GM13976 (cell line): ENCODE data around the gene LYPD8.

Experiments
- DNase-seq: peaks from one replicate; pipeline ENCODE4 v3.0.0; 2012; ENCODE audit warnings: low spot score
- CTCF ChIP-seq: IDR thresholded peaks from 2 replicates; pipeline ENCODE4 v1.5.1; 2012; ENCODE audit warnings: borderline replicate concordance, mild to moderate bottlenecking; ENCODE audit not compliant: insufficient read depth; ENCODE audit errors: extremely low read depth, missing control alignments, control extremely low read depth
- in situ Hi-C: fragments of 300-500 bp; cut with MboI; formaldehyde crosslinking; loops from one replicate; pipeline ENCODE4 v1.12.0; 2022; ENCODE audit warnings: low sequenced_read_pairs, mixed read lengths, inconsistent platforms; ENCODE audit not compliant: unreplicated experiment

LYPD8 gene

GRCh38 chr1:248710305-248710900 lies 45.2 kb downstream of the LYPD8 start:
- in situ Hi-C loops, result no loop called here
- TF ChIP-seq CTCF, result no peak
- DNase-seq, result no peak

- DNase-seq, result no peak
Measured at GRCh38 chr1:248704606-248705005, 51.0 kb downstream of the LYPD8 start.

GRCh38 chr1:248703674-248704073 lies 51.9 kb downstream of the LYPD8 start:
- no peak for DNase-seq
- in situ Hi-C loops, result no loop called here
- TF ChIP-seq CTCF, result no peak

More at GRCh38 chr1:248704606-248705005, 51.0 kb downstream of the LYPD8 start:
- in situ Hi-C loops, result no loop called here
- no peak for TF ChIP-seq CTCF

GRCh38 chr1:248702714-248703113 lies 52.8 kb downstream of the LYPD8 start, which contains the start of gene OR14I1:
OR14I1 (minus strand) TSS chr1:248702766.
- in situ Hi-C loops, result no loop called here
- TF ChIP-seq CTCF, result no peak
- DNase-seq, result no peak

- in situ Hi-C loops, result no loop called here
- no peak for TF ChIP-seq CTCF
- no peak for DNase-seq
Measured at GRCh38 chr1:248699099-248699498, 56.5 kb downstream of the LYPD8 start.

- DNase-seq, result no peak
- in situ Hi-C loops, result no loop called here
- TF ChIP-seq CTCF, result no peak
Measured at GRCh38 chr1:248697907-248698306, 57.7 kb downstream of the LYPD8 start.
